Ascending aorta (tissue), 2 donors: Measurements from ENCODE around the gene NUP188. TPM values are rescaled to one million over a fixed set of nuclear protein-coding genes. Genes with fewer than 3 reads are reported as not detected.

Source experiments
- DNase-seq, 2 donors: peaks; one replicate each; pipeline ENCODE4 v3.0.0-alpha.2; 2019; ENCODE audit warnings: low spot score in 2 of 2
- H3K27ac ChIP-seq, 2 donors: fragments of 200-600 bp; sonication (generic); one replicate each; pipeline ENCODE4 v1.5.1; 2016 to 2017; ENCODE audit warnings: mild to moderate bottlenecking in 1 of 2
- H3K27me3 ChIP-seq: fragments of 200-600 bp; sonication (generic); one replicate; pipeline ENCODE4 v1.5.1; 2017
- H3K36me3 ChIP-seq, 2 donors: fragments of 200-600 bp; sonication (generic); one replicate each; pipeline ENCODE4 v1.5.1; 2016
- H3K4me1 ChIP-seq, 2 donors: fragments of 200-600 bp; sonication (generic); one replicate each; pipeline ENCODE4 v1.5.1; 2016 to 2017; ENCODE audit warnings: mild to moderate bottlenecking in 1 of 2
- H3K4me3 ChIP-seq, 2 donors: fragments of 200-600 bp; sonication (generic); one replicate each; pipeline ENCODE4 v1.5.1; 2016 to 2017; ENCODE audit warnings: mild to moderate bottlenecking in 1 of 2
- H3K9me3 ChIP-seq, 2 donors: fragments of 200-600 bp; sonication (generic); one replicate each; pipeline ENCODE4 v1.5.1; 2016
- CTCF ChIP-seq, 3 experiments: fragments of 200-600 bp in 2 of 3; fragments of 450-650 bp in 1 of 3; sonication (generic) in 2 of 3; IDR thresholded peaks; one replicate each; pipeline ENCODE4 v1.5.1; 2016 to 2019; ENCODE audit warnings: antibody characterized with exemption in 3 of 3, mild to moderate bottlenecking in 1 of 3, moderate library complexity in 1 of 3
- intact Hi-C: fragments of 100-400 bp; cut with DNase I; formaldehyde crosslinking; loops from one replicate; pipeline ENCODE4 v1.15.1; 2023
- total RNA-seq: library from RNA; depleted of rRNA; stranded (reverse); fragments of >200 nt; gene quantifications from one replicate; pipeline ENCODE4 v1.1.0, GENCODE V29; 2016

The NUP188 gene
- total RNA-seq, 1 donor from 2014 or later = 45.0 TPM

- Histone ChIP-seq H3K36me3 (peaks cover 65 to 79% of the 10 kb centered on the region in 2 donors), H3K27ac (no peak overlapping the region), H3K9me3 (no peaks in the 10 kb centered on the region), H3K4me3 (no peak overlapping the region), H3K27me3 (no peaks in the 10 kb centered on the region), H3K4me1 (peaks cover 0 to 18% of the 10 kb centered on the region in 2 donors)
- intact Hi-C loops = no loop called here
- no peak for DNase-seq
- no peak for TF ChIP-seq CTCF (IDR thresholded peaks at IDR 0.05)
These were observed 63.7 kb downstream of the NUP188 start for GRCh38 chr9:129011170-129011569.

- Histone ChIP-seq H3K4me1 (peaks cover 0 to 14% of the 10 kb centered on the region in 2 donors), H3K4me3 (no peak overlapping the region), H3K9me3 (no peaks in the 10 kb centered on the region), H3K27ac (no peak overlapping the region), H3K36me3 (peaks cover 64 to 73% of the 10 kb centered on the region in 2 donors), H3K27me3 (no peaks in the 10 kb centered on the region)
- intact Hi-C loops = no loop called here
- no peak for TF ChIP-seq CTCF (IDR thresholded peaks at IDR 0.05)
- no peak for DNase-seq
These were observed 64.3 kb downstream of the NUP188 start for GRCh38 chr9:129011761-129012181.

- Histone ChIP-seq H3K9me3 (no peaks in the 10 kb centered on the region), H3K36me3 (peaks cover 64 to 76% of the 10 kb centered on the region in 2 donors), H3K27me3 (no peaks in the 10 kb centered on the region), H3K27ac (no peak overlapping the region), H3K4me1 (peaks cover 0 to 8% of the 10 kb centered on the region in 2 donors), H3K4me3 (no peak overlapping the region)
- intact Hi-C loops = no loop called here
- TF ChIP-seq CTCF (IDR thresholded peaks at IDR 0.05) = no peak
- no peak for DNase-seq
These were observed 64.8 kb downstream of the NUP188 start for GRCh38 chr9:129012343-129012742.

GRCh38 chr9:129012893-129013448, 65.5 kb downstream of the NUP188 start:
- Histone ChIP-seq H3K27me3 (no peaks in the 10 kb centered on the region), H3K36me3 (peaks cover 64 to 77% of the 10 kb centered on the region in 2 donors), H3K4me3 (no peak overlapping the region), H3K4me1 (peaks cover 0 to 3% of the 10 kb centered on the region in 2 donors), H3K9me3 (no peaks in the 10 kb centered on the region), H3K27ac (no peak overlapping the region)
- no peak for DNase-seq
- intact Hi-C loops = no loop called here
- no peak for TF ChIP-seq CTCF (IDR thresholded peaks at IDR 0.05)

GRCh38 chr9:129013674-129014073, 66.2 kb downstream of the NUP188 start:
- no peaks in the 10 kb centered on the region for H3K27me3 ChIP-seq
- H3K27ac ChIP-seq = no peak overlapping the region
- intact Hi-C loops = no loop called here
- H3K4me1 ChIP-seq = no peaks in the 10 kb centered on the region
- H3K4me3 ChIP-seq = no peak overlapping the region
- TF ChIP-seq CTCF (IDR thresholded peaks at IDR 0.05) = no peak
- no peaks in the 10 kb centered on the region for H3K9me3 ChIP-seq
- DNase-seq = no peak
- peaks cover 64 to 77% of the 10 kb centered on the region in 2 donors for H3K36me3 ChIP-seq

GRCh38 chr9:129014124-129014523, 66.6 kb downstream of the NUP188 start:
- no peak for TF ChIP-seq CTCF (IDR thresholded peaks at IDR 0.05)
- no peaks in the 10 kb centered on the region for H3K9me3 ChIP-seq
- no peak for DNase-seq
- H3K27ac ChIP-seq = no peak overlapping the region
- intact Hi-C loops = no loop called here
- H3K4me1 ChIP-seq = no peaks in the 10 kb centered on the region
- H3K36me3 ChIP-seq = peaks cover 64 to 77% of the 10 kb centered on the region in 2 donors
- no peaks in the 10 kb centered on the region for H3K27me3 ChIP-seq
- H3K4me3 ChIP-seq = no peak overlapping the region
